Glomerular visceral epithelial cell (primary cell): Measurements from ENCODE around the gene PLPPR4.

Experiments
- DNase-seq: peaks from one replicate; pipeline ENCODE4 v3.0.0-alpha.2; 2016; ENCODE audit errors: extremely low spot score

PLPPR4 gene

DNA sequence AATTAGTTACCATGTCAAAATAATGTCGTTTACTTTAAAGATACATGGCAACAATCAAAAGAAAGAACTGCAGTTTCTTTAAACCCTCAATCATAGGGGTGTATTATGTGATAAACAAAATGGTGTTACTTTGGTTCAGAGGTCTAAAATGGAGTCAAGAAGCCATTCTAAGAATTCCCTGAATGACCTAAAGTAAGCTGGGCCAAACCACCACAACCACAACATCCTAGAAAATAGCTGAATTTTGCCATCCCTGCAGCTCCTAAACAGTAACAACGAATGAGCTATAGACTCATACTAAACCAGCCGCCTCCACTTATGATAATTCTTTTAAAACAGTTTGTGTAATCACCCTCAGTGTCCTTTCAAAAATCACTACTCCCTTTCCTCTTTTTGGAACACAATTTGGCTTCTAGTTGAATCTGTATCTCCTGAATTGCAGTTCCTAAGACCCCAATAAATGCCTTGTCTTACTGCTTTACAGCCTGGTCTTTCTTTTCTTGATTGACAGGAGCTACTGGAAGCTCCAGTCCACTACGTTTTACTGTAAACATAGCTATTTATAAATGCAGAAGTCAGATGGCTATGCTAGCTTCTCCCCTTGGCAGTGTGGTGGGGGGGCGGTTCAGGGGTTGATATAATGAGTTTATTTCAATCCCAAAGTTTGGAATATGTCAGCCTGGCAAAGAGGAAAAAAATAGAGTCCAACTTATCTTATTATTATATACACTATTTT, 84.3 kb downstream of the PLPPR4 start:
- no peak for DNase-seq

DNA sequence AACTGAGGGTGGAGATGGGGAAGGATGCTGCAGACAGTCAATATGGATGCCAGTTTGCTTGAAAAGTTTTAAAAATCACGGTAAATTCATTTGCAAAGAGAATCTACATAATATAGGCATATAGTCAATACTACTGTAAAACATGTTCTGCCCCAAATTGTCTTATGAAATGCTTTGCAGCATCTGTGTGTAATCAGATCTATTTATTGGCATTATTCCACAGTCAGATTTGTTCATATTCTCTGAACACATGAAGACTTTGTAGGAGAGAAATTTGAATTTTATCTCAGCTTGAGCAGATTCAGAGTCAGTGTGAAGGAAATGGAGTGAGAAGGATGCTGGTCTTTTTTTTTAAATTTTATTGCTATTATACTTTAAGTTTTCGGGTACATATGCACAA, 88.5 kb downstream of the PLPPR4 start:
- no peak for DNase-seq

DNA sequence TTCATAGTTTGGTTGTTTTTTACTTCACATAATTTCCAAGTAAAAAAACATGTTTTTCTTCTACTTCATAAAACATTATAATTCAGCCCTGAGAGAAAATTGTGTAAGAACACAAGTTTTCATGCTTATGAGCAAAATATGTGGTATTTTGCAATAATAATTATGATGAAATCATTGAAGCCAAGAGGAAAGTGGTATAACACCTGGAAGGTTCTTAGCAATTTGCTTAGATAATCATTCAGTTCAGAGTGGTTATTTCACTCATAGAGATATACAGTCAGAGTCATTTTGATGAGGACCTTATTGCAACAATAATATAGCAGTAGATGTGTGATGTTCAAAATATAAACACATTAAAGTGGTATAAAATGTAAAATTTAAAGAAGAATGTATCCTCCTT, 94.5 kb downstream of the PLPPR4 start:
- DNase-seq = no peak
